HG02981 (cell line): ENCODE measurements around the gene ACKR2.

Experiments
- ATAC-seq: cut with Tn5 transposase; IDR thresholded peaks from one replicate; pipeline ENCODE4 v1.9.1; 2021; ENCODE audit warnings: mild to moderate bottlenecking, moderate library complexity; ENCODE audit not compliant: unreplicated experiment

Gene ACKR2

GRCh38 chr3:42829083-42829627, 19.9 kb downstream of the ACKR2 start:
- no peak for ATAC-seq

GRCh38 chr3:42829628-42830436, 20.6 kb downstream of the ACKR2 start:
- no peak for ATAC-seq

GRCh38 chr3:42830437-42831320, 21.4 kb downstream of the ACKR2 start:
- no peak for ATAC-seq

GRCh38 chr3:42831321-42831713, 22.1 kb downstream of the ACKR2 start:
- peak; percentile 65 for ATAC-seq

GRCh38 chr3:42836150-42837123, 27.2 kb downstream of the ACKR2 start:
- no peak for ATAC-seq

GRCh38 chr3:42838571-42838970, 29.3 kb downstream of the ACKR2 start:
- no peak for ATAC-seq

GRCh38 chr3:42839616-42840015, 30.4 kb downstream of the ACKR2 start:
- ATAC-seq, result peak; percentile 94

- no peak for ATAC-seq
Observed at GRCh38 chr3:42841332-42841731, 32.1 kb downstream of the ACKR2 start.

GRCh38 chr3:42843713-42844411, 34.6 kb downstream of the ACKR2 start:
- ATAC-seq, result no peak

GRCh38 chr3:42844412-42844713, 35.1 kb downstream of the ACKR2 start:
- ATAC-seq, result no peak

- no peak for ATAC-seq
Observed at GRCh38 chr3:42844815-42845214, 35.6 kb downstream of the ACKR2 start.

GRCh38 chr3:42846685-42847522, 37.7 kb downstream of the ACKR2 start:
- no peak for ATAC-seq

- ATAC-seq, result no peak
Observed at GRCh38 chr3:42847731-42848130, 38.5 kb downstream of the ACKR2 start.

- ATAC-seq, result no peak
Observed at GRCh38 chr3:42849017-42849416, 39.8 kb downstream of the ACKR2 start.

GRCh38 chr3:42850263-42850662, 41.0 kb downstream of the ACKR2 start:
- no peak for ATAC-seq

- no peak for ATAC-seq
Observed at GRCh38 chr3:42851228-42851834, 42.1 kb downstream of the ACKR2 start.

GRCh38 chr3:42852441-42852840, 43.2 kb downstream of the ACKR2 start:
- ATAC-seq, result no peak

GRCh38 chr3:42853056-42853455, 43.8 kb downstream of the ACKR2 start:
- no peak for ATAC-seq
